ENCODE results near the gene DNPH1. TPM values are rescaled to one million over a fixed set of nuclear protein-coding genes. Genes with fewer than 3 reads are reported as not detected.

DNPH1 gene
- total RNA-seq, 1 experiment from 2014 or later = 82.6 TPM

- no peaks in the 10 kb centered on the region for H3K9me3 Mint-ChIP-seq (ENCODE audit: low read depth, unreplicated experiment)
- no peak overlapping the region for H3K27ac Mint-ChIP-seq (ENCODE audit: unreplicated experiment)
- intact Hi-C loops (cut with micrococcal nuclease; ENCODE audit: unreplicated experiment) = no loop called here
- H3K4me1 Mint-ChIP-seq (ENCODE audit: low read depth, unreplicated experiment) = peaks cover 20% of the 10 kb centered on the region
- H3K4me3 Mint-ChIP-seq (ENCODE audit: low read depth, unreplicated experiment) = no peak overlapping the region
- no peak for DNase-seq
- H3K27me3 Mint-ChIP-seq (ENCODE audit: unreplicated experiment) = peaks cover 35% of the 10 kb centered on the region
- TF ChIP-seq CTCF (IDR thresholded peaks at IDR 0.05; ENCODE audit: unreplicated experiment) = no peak
- BruUV-seq (replicated peaks) = no TSS peak
- CTCF ChIA-PET = interaction anchor here (0.5 to 1.9 kb wide), 3 partner anchors 69 to 231 kb away, joined by 3 to 7 read pairs (median 3); no protein-coding TSS in a partner anchor
- H3K36me3 Mint-ChIP-seq (ENCODE audit: insufficient read depth, unreplicated experiment) = peaks cover 6% of the 10 kb centered on the region
Measured at GRCh38 chr6:43265564-43265963, 36.3 kb upstream of the DNPH1 start.

- Mint-ChIP-seq H3K27me3 (ENCODE audit: unreplicated experiment) (peaks cover 26% of the 10 kb centered on the region), H3K36me3 (ENCODE audit: insufficient read depth, unreplicated experiment) (peaks cover 6% of the 10 kb centered on the region), H3K4me1 (ENCODE audit: low read depth, unreplicated experiment) (peaks cover 11% of the 10 kb centered on the region), H3K9me3 (ENCODE audit: low read depth, unreplicated experiment) (no peaks in the 10 kb centered on the region), H3K4me3 (ENCODE audit: low read depth, unreplicated experiment) (no peak overlapping the region), H3K27ac (ENCODE audit: unreplicated experiment) (no peak overlapping the region)
- DNase-seq = no peak
- TF ChIP-seq CTCF (IDR thresholded peaks at IDR 0.05; ENCODE audit: unreplicated experiment) = no peak
- intact Hi-C loops (cut with micrococcal nuclease; ENCODE audit: unreplicated experiment) = no loop called here
- BruUV-seq (replicated peaks) = no TSS peak
- CTCF ChIA-PET = interaction anchor here (1.0 to 3.3 kb wide), 6 partner anchors 44 to 104 kb away, joined by 3 to 53 read pairs (median 5); partner anchors contain the start of genes CRIP3 and ZNF318
Measured at GRCh38 chr6:43264599-43265145, 35.4 kb upstream of the DNPH1 start.

GRCh38 chr6:43263314-43264178 is 34.3 kb upstream of the DNPH1 start:
- peak; percentile 81 for TF ChIP-seq CTCF (IDR thresholded peaks at IDR 0.05; ENCODE audit: unreplicated experiment)
- H3K9me3 Mint-ChIP-seq (ENCODE audit: low read depth, unreplicated experiment) = no peaks in the 10 kb centered on the region
- DNase-seq = peak; percentile 94
- intact Hi-C loops (cut with micrococcal nuclease; ENCODE audit: unreplicated experiment) = loop anchor here (1.0 to 2.0 kb wide), 2 partner anchors 71 to 243 kb away; no protein-coding TSS in a partner anchor
- peaks cover 6% of the 10 kb centered on the region for H3K36me3 Mint-ChIP-seq (ENCODE audit: insufficient read depth, unreplicated experiment)
- H3K4me1 Mint-ChIP-seq (ENCODE audit: low read depth, unreplicated experiment) = peaks cover 10% of the 10 kb centered on the region
- H3K27ac Mint-ChIP-seq (ENCODE audit: unreplicated experiment) = no peak overlapping the region
- no TSS peak for BruUV-seq (replicated peaks)
- H3K27me3 Mint-ChIP-seq (ENCODE audit: unreplicated experiment) = peaks cover 25% of the 10 kb centered on the region
- H3K4me3 Mint-ChIP-seq (ENCODE audit: low read depth, unreplicated experiment) = no peak overlapping the region
- CTCF ChIA-PET = interaction anchor here (0.5 to 3.3 kb wide), 16 partner anchors 9 to 899 kb away, joined by 3 to 53 read pairs (median 3); partner anchors contain the start of gene ZNF318

- DNase-seq = no peak
- CTCF ChIA-PET = interaction anchor here (0.6 to 3.3 kb wide), 7 partner anchors 10 to 900 kb away, joined by 3 to 53 read pairs (median 6); no protein-coding TSS in a partner anchor
- Mint-ChIP-seq H3K36me3 (ENCODE audit: insufficient read depth, unreplicated experiment) (peaks cover 6% of the 10 kb centered on the region), H3K27ac (ENCODE audit: unreplicated experiment) (no peak overlapping the region), H3K9me3 (ENCODE audit: low read depth, unreplicated experiment) (no peaks in the 10 kb centered on the region), H3K27me3 (ENCODE audit: unreplicated experiment) (peaks cover 26% of the 10 kb centered on the region), H3K4me1 (ENCODE audit: low read depth, unreplicated experiment) (peaks cover 8% of the 10 kb centered on the region), H3K4me3 (ENCODE audit: low read depth, unreplicated experiment) (no peak overlapping the region)
- BruUV-seq (replicated peaks) = no TSS peak
- intact Hi-C loops (cut with micrococcal nuclease; ENCODE audit: unreplicated experiment) = loop anchor here (1.0 to 2.0 kb wide), 2 partner anchors 71 to 244 kb away; no protein-coding TSS in a partner anchor
- no peak for TF ChIP-seq CTCF (IDR thresholded peaks at IDR 0.05; ENCODE audit: unreplicated experiment)
Measured at GRCh38 chr6:43262780-43263313, 33.6 kb upstream of the DNPH1 start.
